IPS-NIHi7 (cell line): ENCODE data around the gene BEND7.
"Not testable (repeated sequence)": the region's sequence is repeated elsewhere in the genome, so short reads cannot be mapped to it uniquely, and the experiment has no call there.

Experiments
- DNase-seq: peaks from one replicate; pipeline ENCODE4 v3.0.0; 2012; ENCODE audit warnings: mixed read lengths; ENCODE audit errors: extremely low spot score

Gene BEND7

GRCh38 chr10:13421382-13421917 is 107.4 kb downstream of the BEND7 start:
- no peak for DNase-seq

DNA sequence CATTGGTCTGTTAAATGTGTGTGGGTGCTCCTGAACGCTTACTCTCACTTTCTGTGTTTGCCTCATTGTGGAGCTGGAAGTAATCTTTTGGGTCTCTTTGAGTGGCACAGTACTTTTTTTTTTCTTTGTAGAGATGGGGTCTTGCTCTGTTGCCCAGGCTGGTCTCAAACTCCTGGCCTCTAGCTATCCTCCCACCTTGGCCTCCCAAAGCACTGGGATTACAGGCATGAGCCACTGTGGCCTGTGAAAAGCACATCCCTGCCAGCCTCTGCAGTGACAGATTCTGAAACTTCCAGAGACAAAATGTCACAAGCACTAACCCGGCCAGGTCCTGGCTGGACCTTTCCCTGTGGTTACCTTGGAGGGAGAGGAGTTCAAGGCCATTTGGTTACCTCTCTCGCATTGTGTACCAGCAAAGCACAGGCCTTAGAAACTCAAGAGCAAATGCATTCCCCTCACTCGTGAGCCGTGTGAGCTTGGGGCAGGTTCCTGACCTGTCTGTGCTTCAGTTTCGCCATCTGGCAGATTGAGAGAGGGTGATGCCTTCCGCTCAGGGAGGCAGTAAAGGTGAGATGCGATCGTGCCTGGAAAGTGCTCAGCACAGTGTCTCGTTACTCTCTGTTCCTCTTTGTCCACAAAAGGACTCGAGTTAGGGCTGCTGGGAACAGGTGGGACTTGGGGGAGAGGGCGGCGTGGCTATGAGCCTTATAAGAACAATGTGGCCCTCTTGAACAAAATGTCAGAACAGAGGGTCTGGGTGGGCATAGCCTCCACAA is 108.1 kb downstream of the BEND7 start:
- no peak for DNase-seq

DNA sequence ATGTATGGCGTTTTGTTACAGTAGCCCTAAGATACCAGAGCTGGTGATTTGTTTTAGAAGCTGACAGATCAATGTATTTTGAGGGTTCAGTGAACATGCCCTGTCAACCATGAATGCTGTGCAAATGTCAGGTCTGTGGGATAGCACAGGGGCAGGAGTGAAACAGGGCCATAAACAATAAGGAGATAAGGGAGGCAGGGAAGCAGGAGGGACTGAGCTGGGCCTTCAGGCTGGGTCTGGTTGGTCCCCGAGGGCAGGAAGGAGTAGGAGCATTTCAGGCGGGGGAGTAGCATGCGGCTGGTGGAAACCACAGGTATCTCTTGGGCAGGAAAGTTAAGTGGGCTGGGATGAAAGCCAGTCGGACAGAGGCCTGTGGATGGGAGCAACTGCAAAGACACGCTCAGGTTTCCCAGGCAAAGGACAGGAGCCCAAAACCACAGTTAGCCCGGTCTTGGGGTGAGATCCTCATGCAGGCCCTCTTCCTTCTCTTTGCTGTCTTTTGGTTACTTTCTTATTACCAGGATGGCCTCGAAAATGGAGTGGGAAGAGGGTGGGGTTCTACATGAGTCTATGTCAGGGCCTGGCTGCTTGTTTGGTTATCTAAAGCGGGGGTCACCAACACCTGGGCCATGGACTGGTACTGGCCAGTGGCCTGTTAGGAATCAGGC is 111.2 kb downstream of the BEND7 start:
- no peak for DNase-seq

GRCh38 chr10:13416760-13417159 is 112.1 kb downstream of the BEND7 start:
- no peak for DNase-seq

GRCh38 chr10:13414855-13415254 is 114.0 kb downstream of the BEND7 start:
- DNase-seq, result peak; percentile 78

- no peak for DNase-seq
Observed at GRCh38 chr10:13414137-13414536, 114.7 kb downstream of the BEND7 start.

DNA sequence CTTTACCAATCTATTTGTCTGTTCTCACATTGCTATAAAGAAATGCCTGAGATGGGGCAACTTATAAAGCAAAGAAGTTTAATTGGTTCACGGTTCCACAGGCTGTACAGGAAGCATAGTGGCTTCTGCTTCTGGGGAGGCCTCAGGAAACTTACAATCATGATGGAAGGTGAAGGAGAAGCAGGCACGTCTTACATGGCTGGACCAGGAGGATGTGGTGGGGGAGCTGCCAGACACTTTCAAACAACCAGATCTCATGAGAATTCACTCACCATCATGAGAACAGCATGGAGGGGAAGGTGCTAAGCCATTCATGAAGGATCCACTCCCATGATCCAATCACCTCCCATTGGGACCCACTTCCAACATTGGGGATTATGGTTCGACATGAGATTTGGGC is 115.9 kb downstream of the BEND7 start:
- no peak for DNase-seq

DNA sequence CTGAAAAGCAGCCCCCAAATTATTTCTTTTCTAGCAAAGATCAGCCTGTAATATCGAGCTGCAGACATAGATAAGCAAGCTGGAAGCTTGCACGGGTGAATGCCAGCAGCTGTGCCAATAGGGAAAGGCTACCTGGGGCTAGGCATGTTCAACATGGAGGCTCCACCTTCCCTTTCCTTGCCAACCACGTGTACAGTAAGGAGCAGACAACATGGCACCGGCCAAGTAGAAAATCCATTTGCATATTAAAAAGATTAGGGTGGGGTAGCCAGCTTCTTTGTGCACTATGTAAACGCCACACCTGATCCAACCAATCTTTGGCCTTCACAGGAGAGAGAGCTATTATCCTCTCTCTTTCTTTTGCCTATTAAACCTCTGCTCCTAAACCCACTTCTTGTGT is 124.0 kb downstream of the BEND7 start:
- no peak for DNase-seq

DNA sequence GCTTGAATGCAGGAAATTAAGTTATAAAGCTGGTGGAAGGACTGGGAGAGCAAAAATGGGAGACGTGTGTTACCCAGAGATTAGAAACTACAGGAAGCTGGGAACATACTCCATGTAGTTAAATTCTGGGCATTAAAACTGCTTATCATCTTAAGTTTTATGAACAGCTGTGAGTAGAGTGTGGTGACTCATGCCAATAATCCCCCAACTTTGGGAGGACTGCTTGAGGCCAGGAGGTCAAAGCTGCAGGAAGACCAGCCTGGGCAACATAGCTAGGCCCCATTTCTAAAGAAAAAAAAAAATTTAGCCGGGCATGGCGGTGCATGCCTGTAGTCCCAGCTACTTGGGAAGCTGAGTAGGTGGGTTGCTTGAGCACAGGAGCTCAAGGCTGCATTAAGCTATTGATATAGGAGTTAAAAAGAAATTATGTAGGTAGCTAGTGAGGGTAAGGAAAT is 124.5 kb downstream of the BEND7 start:
- no peak for DNase-seq

DNA sequence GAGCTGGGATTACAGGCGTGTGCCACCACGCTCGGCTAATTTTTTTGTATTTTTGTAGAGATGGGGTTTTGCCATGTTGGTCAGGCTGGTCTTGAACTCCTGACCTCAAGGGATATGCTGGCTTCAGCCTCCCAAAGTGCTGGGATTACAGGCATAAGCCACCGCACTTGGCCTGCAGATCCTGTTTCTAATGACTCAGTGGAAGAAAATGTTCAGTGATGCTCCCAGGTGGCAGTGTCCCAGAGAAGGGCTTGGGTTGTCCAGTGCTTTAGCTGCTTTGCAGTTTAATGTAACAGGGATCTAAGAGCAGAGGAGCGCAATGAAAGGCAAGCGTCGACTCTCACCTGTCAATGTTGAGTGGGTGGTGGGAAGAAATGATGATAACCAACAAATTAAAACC is 125.4 kb downstream of the BEND7 start:
- not testable (repeated sequence) for DNase-seq

GRCh38 chr10:13402021-13402420 is 126.8 kb downstream of the BEND7 start:
- no peak for DNase-seq

DNA sequence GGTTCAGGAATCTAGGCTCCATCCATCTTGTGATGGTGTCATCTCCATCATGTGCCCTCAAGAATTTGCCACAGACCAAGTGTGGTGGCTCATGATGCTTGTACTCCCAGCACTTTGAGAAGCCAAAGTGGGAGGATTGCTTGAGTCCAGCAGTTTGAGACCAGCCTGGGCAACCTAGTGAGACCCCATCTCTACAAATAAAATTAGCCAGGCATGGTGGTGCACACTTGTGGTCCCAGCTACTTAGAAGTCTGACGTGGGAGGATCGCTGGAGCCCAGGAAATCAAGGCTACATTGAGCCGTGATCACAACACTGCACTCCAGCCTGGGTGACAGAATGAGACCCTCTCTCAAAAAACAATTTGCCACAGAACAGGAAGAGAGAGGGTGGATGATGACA is 127.7 kb downstream of the BEND7 start:
- no peak for DNase-seq

DNA sequence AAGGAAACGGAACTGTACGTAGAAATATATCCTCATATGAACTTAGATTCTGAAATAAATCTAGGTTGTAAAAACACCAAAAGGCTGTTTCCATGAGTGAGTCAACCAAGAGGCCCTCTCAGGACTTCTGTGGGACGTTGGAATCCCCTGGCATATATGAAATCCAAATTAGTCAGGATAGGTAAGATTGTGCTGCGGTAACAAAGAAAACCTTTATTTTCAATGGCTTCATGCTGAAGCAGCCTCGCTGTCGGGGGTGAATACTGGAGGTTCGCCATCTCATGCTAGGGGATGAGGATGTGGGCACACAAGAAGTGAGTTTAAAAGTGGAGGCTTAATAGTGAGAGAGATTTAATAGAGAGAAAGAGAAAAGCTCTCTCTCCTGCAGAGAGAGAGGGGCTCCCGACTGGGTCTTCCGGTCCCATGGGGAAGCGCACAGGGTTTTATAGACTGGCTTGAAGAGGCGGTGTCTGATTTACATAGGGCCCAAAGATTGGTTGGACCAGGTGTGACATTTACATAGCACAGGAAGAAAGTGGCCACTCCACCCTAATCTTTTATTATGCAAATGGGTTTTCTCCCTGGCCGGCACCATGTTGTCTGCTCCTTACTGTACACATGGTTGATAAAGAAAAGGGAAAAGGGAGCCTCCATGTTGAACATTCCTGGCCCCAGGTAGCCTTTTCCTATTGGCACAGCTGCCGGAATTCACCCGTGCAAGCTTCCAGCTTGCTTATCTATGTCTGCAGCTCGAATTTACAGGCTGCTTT is 128.4 kb downstream of the BEND7 start:
- no peak for DNase-seq

- DNase-seq, result no peak
Observed at GRCh38 chr10:13399752-13400151, 129.1 kb downstream of the BEND7 start.

DNA sequence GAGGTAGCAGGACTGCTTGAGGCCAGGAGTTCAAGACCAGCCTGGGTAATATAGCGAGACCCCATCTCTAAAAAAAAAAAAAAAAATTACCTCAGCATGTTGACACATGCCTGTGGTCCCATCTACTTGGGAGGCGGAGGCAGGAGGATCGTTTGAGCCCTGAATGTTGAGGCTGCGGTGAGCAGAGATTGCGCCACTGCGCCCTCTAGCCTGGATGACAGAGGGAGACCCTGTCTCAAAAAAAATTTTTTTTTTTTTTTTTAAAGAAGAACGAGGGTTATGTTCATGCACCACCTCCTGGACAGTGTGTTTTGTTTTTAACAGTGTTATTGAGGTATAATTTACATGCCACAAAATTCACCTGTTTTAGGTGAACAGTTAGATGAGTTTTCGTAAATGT is 129.6 kb downstream of the BEND7 start:
- no peak for DNase-seq

DNA sequence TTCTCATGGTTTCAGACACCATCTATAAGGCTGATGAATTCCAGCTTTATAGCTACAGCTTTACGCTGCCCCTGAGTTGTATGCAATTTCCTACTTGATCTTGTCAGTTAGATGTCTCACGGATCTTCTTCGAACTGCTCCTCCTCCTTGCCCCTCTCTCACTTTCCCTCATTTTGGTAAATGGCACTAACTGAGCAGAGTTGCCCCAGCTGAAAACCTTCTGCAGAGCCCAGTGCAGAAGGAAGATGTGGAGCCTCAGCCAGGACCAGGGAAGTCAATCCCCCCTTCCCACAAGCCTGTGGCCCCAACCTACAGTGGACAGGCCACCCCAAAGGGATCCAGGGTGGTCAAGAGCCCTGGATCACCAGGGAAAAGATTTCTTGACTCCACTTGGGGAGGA is 131.8 kb downstream of the BEND7 start:
- DNase-seq, result no peak

DNA sequence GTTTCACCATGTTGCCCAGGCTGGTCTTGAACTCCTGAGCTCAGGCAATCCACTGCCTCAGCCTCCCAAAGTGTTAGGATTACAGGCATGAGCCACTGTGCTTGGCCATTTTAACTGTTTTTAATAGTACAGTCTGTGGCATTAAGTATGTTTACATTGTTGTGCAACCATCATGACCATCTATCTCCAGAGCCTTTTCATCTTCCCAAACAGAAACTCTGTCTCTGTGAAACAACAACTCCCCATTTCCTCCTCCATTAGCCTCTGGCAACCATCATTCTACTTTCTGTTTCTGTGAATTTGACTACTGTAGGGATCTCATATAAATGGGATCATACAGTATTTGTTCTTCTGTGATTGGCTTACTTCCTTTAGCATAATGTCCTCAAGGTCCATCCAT is 132.4 kb downstream of the BEND7 start:
- no peak for DNase-seq

DNA sequence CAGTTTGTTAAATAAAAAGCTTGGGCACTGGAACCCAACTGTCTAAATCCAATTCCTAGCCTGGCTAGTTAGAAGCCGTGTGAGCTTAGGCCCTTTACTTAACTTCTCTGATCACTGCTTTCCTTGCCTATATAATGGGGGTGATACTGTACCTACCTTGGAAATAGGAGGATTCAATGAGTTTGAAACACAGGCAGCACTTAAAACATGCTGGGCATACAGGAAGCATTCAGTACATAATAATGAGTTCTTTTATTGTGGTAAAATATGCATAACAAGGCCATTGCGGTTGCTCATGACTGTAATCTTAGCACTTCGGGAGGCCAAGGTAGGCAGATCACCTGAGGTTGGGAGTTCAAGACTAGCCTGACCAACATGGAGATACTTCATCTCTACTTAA is 133.3 kb downstream of the BEND7 start:
- DNase-seq, result no peak

DNA sequence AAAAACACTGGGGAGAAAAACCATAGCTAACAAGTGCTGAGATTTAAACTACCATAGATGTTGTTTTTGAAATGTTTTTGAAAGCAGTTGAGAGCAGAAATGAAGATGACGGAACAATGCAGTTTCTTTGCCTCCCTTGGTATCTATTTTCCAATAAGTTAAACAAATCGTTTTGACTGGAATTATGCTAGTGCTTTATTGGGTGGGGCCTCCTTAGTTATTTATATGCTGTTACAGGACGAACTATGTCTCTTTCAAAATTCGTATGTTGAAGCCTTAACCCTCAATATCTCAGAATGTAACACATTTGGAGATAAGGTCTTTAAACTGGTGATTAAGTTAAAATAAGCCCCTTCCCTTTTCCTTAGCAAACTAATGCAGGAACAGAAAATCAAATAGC is 135.2 kb downstream of the BEND7 start:
- no peak for DNase-seq

DNA sequence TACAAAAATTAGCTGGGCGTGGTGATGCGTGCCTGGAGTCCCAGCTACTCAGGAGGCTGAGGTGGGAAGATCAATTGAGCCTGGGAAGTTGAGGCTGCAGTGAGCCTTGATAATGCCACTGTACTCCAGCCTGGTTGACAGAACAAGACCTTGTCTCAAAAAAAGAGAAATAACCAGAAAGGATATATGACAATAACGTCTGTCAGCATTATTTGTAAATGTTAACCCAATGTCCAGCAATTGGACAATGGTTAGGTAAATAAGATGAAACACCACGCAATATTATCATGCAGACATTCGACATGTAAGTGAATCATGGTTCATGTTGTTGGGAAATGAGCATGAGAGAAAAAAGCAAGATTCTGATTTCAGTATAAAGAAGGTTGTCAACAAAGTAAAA is 136.1 kb downstream of the BEND7 start:
- DNase-seq, result no peak
